ENCODE measurements around the gene TBC1D2.

DNA sequence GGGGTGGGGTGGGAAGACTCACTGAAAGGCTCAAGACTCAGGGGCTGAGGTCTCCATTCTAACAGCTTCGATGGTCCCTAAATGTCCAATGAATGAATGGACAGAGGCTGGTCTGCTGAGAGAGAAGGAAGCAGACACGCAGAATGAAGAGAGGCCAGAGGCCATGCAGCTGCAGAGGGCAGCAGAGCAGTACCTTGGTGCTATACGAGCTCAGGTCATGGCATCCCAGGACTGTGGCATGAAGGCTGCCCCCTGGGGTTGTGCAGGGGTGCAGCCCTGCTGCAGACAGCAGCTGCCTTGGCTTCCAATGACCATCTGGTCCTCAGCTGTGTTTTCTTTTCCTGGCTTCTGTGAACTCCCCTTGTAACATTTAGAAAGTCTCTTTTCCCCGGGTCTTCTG lies 47.8 kb downstream of the TBC1D2 start:
- no peak for TF ChIP-seq EP300 (IDR thresholded peaks at IDR 0.05)
- no peak for TF ChIP-seq POLR2A (IDR thresholded peaks at IDR 0.05)
- TF ChIP-seq POLR2AphosphoS5 (IDR thresholded peaks at IDR 0.05): no peak
- TF ChIP-seq, protein P1, sequence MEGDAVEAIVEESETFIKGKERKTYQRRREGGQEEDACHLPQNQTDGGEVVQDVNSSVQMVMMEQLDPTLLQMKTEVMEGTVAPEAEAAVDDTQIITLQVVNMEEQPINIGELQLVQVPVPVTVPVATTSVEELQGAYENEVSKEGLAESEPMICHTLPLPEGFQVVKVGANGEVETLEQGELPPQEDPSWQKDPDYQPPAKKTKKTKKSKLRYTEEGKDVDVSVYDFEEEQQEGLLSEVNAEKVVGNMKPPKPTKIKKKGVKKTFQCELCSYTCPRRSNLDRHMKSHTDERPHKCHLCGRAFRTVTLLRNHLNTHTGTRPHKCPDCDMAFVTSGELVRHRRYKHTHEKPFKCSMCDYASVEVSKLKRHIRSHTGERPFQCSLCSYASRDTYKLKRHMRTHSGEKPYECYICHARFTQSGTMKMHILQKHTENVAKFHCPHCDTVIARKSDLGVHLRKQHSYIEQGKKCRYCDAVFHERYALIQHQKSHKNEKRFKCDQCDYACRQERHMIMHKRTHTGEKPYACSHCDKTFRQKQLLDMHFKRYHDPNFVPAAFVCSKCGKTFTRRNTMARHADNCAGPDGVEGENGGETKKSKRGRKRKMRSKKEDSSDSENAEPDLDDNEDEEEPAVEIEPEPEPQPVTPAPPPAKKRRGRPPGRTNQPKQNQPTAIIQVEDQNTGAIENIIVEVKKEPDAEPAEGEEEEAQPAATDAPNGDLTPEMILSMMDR (IDR thresholded peaks at IDR 0.05): no peak
